ENCODE data around the gene ZCCHC14.
"Not testable (repeated sequence)": the region's sequence is repeated elsewhere in the genome, so short reads cannot be mapped to it uniquely, and the experiment has no call there.

Gene ZCCHC14

GRCh38 chr16:87477209-87477981, 15.4 kb downstream of the ZCCHC14 start:
- DNase-seq (ENCODE audit: low read depth), result not testable (repeated sequence)

GRCh38 chr16:87474566-87474996, 18.2 kb downstream of the ZCCHC14 start:
- no peak for DNase-seq (ENCODE audit: low read depth)

GRCh38 chr16:87474017-87474416, 18.8 kb downstream of the ZCCHC14 start:
- no peak for DNase-seq (ENCODE audit: low read depth)

- DNase-seq (ENCODE audit: low read depth), result no peak
Measured at GRCh38 chr16:87472935-87473334, 19.9 kb downstream of the ZCCHC14 start.

- no peak for DNase-seq (ENCODE audit: low read depth)
Measured at GRCh38 chr16:87472142-87472778, 20.6 kb downstream of the ZCCHC14 start.

GRCh38 chr16:87471278-87472141, 21.3 kb downstream of the ZCCHC14 start:
- no peak for DNase-seq (ENCODE audit: low read depth)

GRCh38 chr16:87470332-87470731, 22.5 kb downstream of the ZCCHC14 start:
- no peak for DNase-seq (ENCODE audit: low read depth)

GRCh38 chr16:87469169-87469568, 23.7 kb downstream of the ZCCHC14 start:
- no peak for DNase-seq (ENCODE audit: low read depth)

GRCh38 chr16:87468550-87468949, 24.3 kb downstream of the ZCCHC14 start:
- no peak for DNase-seq (ENCODE audit: low read depth)

GRCh38 chr16:87466975-87467501, 25.8 kb downstream of the ZCCHC14 start:
- no peak for DNase-seq (ENCODE audit: low read depth)

- no peak for DNase-seq (ENCODE audit: low read depth)
Measured at GRCh38 chr16:87465879-87466278, 26.9 kb downstream of the ZCCHC14 start.

GRCh38 chr16:87465306-87465705, 27.5 kb downstream of the ZCCHC14 start:
- DNase-seq (ENCODE audit: low read depth), result no peak

GRCh38 chr16:87464691-87465300, 28.0 kb downstream of the ZCCHC14 start:
- peak; percentile 10 for DNase-seq (ENCODE audit: low read depth)

- DNase-seq (ENCODE audit: low read depth), result no peak
Measured at GRCh38 chr16:87463722-87464690, 28.8 kb downstream of the ZCCHC14 start.

- DNase-seq (ENCODE audit: low read depth), result no peak
Measured at GRCh38 chr16:87461466-87461991, 31.3 kb downstream of the ZCCHC14 start.

GRCh38 chr16:87460936-87461335, 31.9 kb downstream of the ZCCHC14 start:
- no peak for DNase-seq (ENCODE audit: low read depth)

- no peak for DNase-seq (ENCODE audit: low read depth)
Measured at GRCh38 chr16:87459833-87460232, 33.0 kb downstream of the ZCCHC14 start.

- DNase-seq (ENCODE audit: low read depth), result no peak
Measured at GRCh38 chr16:87459027-87459426, 33.8 kb downstream of the ZCCHC14 start.

GRCh38 chr16:87458424-87458915, 34.4 kb downstream of the ZCCHC14 start:
- DNase-seq (ENCODE audit: low read depth), result no peak

- peak; percentile 8 for DNase-seq (ENCODE audit: low read depth)
Measured at GRCh38 chr16:87457709-87458423, 35.0 kb downstream of the ZCCHC14 start.
